HepG2 (cell line): ENCODE measurements around the gene FGFR3. TPM values are rescaled to one million over a fixed set of nuclear protein-coding genes. Genes with fewer than 3 reads are reported as not detected.

ENCODE experiments used
- ARNTL ChIP-seq: sonication (generic); formaldehyde crosslinking; IDR thresholded peaks from 2 replicates; pipeline ENCODE4 v1.4.0; 2020; ENCODE audit warnings: mild to moderate bottlenecking, missing genetic modification reagents
- ELF1 ChIP-seq: sonication (generic); formaldehyde crosslinking; IDR thresholded peaks from 2 replicates; pipeline ENCODE4 v1.4.0; 2020; ENCODE audit warnings: missing genetic modification reagents
- ETV6 ChIP-seq: sonication (generic); formaldehyde crosslinking; conservative IDR thresholded peaks from 2 replicates; pipeline ENCODE4 v1.4.0; 2020; ENCODE audit warnings: missing genetic modification reagents
- GPN1 ChIP-seq: sonication (generic); formaldehyde crosslinking; IDR thresholded peaks from 2 replicates; pipeline ENCODE4 v1.5.1; 2020; ENCODE audit warnings: missing genetic modification reagents, borderline replicate concordance
- KDM4B ChIP-seq: sonication (generic); formaldehyde crosslinking; IDR thresholded peaks from 2 replicates; pipeline ENCODE4 v1.4.0; 2020; ENCODE audit warnings: missing genetic modification reagents
- MIER2 ChIP-seq: IDR thresholded peaks from 2 replicates; pipeline ENCODE4 v1.6.1; 2016; ENCODE audit warnings: missing biosample characterization, missing genetic modification reagents
- MXI1 ChIP-seq: IDR thresholded peaks from 3 replicates; pipeline ENCODE4 v1.6.1; 2012; ENCODE audit warnings: low read depth, low read length, inconsistent platforms, borderline replicate concordance
- MYC ChIP-seq: sonication (generic); formaldehyde crosslinking; IDR thresholded peaks from 2 replicates; pipeline ENCODE4 v1.9.0; 2021; ENCODE audit warnings: missing genetic modification reagents, borderline replicate concordance
- NFYB ChIP-seq: sonication (generic); formaldehyde crosslinking; IDR thresholded peaks from 2 replicates; pipeline ENCODE4 v1.4.0; 2020; ENCODE audit warnings: missing genetic modification reagents
- PHF20 ChIP-seq: sonication (generic); formaldehyde crosslinking; IDR thresholded peaks from 2 replicates; pipeline ENCODE4 v1.5.0; 2020; ENCODE audit warnings: mild to moderate bottlenecking, missing genetic modification reagents
- SRF ChIP-seq: IDR thresholded peaks from 2 replicates; pipeline ENCODE4 v1.6.1; 2011; ENCODE audit warnings: mild to moderate bottlenecking, low read depth, low read length, moderate library complexity
- SSRP1 ChIP-seq: IDR thresholded peaks from 2 replicates; pipeline ENCODE4 v1.6.1; 2016; ENCODE audit warnings: control low read depth
- THYN1 ChIP-seq: sonication (generic); formaldehyde crosslinking; IDR thresholded peaks from 2 replicates; pipeline ENCODE4 v1.8.1; 2023; ENCODE audit warnings: low read depth, mild to moderate bottlenecking, moderate library complexity, missing genetic modification reagents, borderline replicate concordance
- TMF1 ChIP-seq: sonication (generic); formaldehyde crosslinking; IDR thresholded peaks from 2 replicates; pipeline ENCODE4 v1.8.1; 2022; ENCODE audit warnings: low read depth, missing genetic modification reagents
- ZBTB38 ChIP-seq: sonication (generic); formaldehyde crosslinking; IDR thresholded peaks from 2 replicates; pipeline ENCODE4 v1.5.1; 2020; ENCODE audit warnings: mild to moderate bottlenecking, missing genetic modification reagents
- ZBTB49 ChIP-seq: sonication (generic); formaldehyde crosslinking; IDR thresholded peaks from 2 replicates; pipeline ENCODE4 v1.4.0; 2020; ENCODE audit warnings: missing genetic modification reagents, borderline replicate concordance
- ZBTB7A ChIP-seq: sonication (generic); formaldehyde crosslinking; IDR thresholded peaks from 2 replicates; pipeline ENCODE4 v1.8.0; 2022; ENCODE audit warnings: mild to moderate bottlenecking, missing genetic modification reagents
- ZFP90 ChIP-seq: sonication (generic); formaldehyde crosslinking; IDR thresholded peaks from 2 replicates; pipeline ENCODE4 v1.8.0; 2022; ENCODE audit warnings: missing genetic modification reagents, mild to moderate bottlenecking, inconsistent platforms, borderline replicate concordance
- ZKSCAN5 ChIP-seq: sonication (generic); formaldehyde crosslinking; IDR thresholded peaks from 2 replicates; pipeline ENCODE4 v1.5.1; 2020; ENCODE audit warnings: mild to moderate bottlenecking, missing genetic modification reagents
- ZNF264 ChIP-seq: sonication (generic); formaldehyde crosslinking; IDR thresholded peaks from 2 replicates; pipeline ENCODE4 v1.4.0; 2020; ENCODE audit warnings: missing genetic modification reagents
- ZNF296 ChIP-seq: sonication (generic); formaldehyde crosslinking; conservative IDR thresholded peaks from 2 replicates; pipeline ENCODE4 v1.5.0; 2020; ENCODE audit warnings: mild to moderate bottlenecking, missing genetic modification reagents
- ZNF3 ChIP-seq: IDR thresholded peaks from 2 replicates; pipeline ENCODE4 v1.7.0; 2017; ENCODE audit warnings: inconsistent platforms
- ZNF547 ChIP-seq: sonication (generic); formaldehyde crosslinking; IDR thresholded peaks from 2 replicates; pipeline ENCODE4 v1.5.1; 2020; ENCODE audit warnings: mild to moderate bottlenecking, missing genetic modification reagents
- ZNF747 ChIP-seq: sonication (generic); formaldehyde crosslinking; IDR thresholded peaks from 2 replicates; pipeline ENCODE4 v1.8.1; 2023; ENCODE audit warnings: missing genetic modification reagents, mild to moderate bottlenecking, borderline replicate concordance
- ZSCAN29 ChIP-seq: sonication (generic); formaldehyde crosslinking; conservative IDR thresholded peaks from 2 replicates; pipeline ENCODE4 v1.4.0; 2020; ENCODE audit warnings: mild to moderate bottlenecking, missing genetic modification reagents
- polyA plus RNA-seq, 8 experiments: library from polyadenylated mRNA; depleted of rRNA in 3 of 8; stranded (reverse) in 7 of 8; unstranded in 1 of 8; fragments of >200 nt; fragmentation: Illumina TruSeq in 4 of 8; extraction: Trizol in 4 of 8; gene quantifications; 2 replicates each; pipeline versions ENCODE4 v1.2.1 to v1.2.3, GENCODE V29; 2011 to 2016; ENCODE audit warnings: low read depth in 4 of 8, missing spikeins in 1 of 8, mixed read lengths in 1 of 8; ENCODE audit not compliant: insufficient read depth in 1 of 8
- total RNA-seq, 5 experiments: library from RNA; depleted of rRNA; stranded (reverse); fragments of >200 nt; fragmentation: Illumina TruSeq; extraction: Trizol; gene quantifications; 2 replicates each; pipeline ENCODE4 v1.2.3, GENCODE V29; 2016; ENCODE audit warnings: low read depth in 1 of 5
- TF ChIP-seq, protein P1 (sequence below): IDR thresholded peaks from 2 replicates; pipeline ENCODE4 v1.6.1; 2016; ENCODE audit warnings: mild to moderate bottlenecking

FGFR3 gene
- total and polyA plus RNA-seq, 2 of the 13 experiments (the other 11 are each of a cell fraction or from before 2014, with no cell fraction given): 103 to 109 TPM

- TF ChIP-seq, protein P1, sequence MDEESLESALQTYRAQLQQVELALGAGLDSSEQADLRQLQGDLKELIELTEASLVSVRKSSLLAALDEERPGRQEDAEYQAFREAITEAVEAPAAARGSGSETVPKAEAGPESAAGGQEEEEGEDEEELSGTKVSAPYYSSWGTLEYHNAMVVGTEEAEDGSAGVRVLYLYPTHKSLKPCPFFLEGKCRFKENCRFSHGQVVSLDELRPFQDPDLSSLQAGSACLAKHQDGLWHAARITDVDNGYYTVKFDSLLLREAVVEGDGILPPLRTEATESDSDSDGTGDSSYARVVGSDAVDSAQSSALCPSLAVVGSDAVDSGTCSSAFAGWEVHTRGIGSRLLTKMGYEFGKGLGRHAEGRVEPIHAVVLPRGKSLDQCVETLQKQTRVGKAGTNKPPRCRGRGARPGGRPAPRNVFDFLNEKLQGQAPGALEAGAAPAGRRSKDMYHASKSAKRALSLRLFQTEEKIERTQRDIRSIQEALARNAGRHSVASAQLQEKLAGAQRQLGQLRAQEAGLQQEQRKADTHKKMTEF: peak; percentile 46; the same call in 1 of the 2 replicates
- peak; percentile 99 for TF ChIP-seq ZNF296
- no peak for TF ChIP-seq SSRP1 (CRISPR knock-in tag)
- TF ChIP-seq PHF20 (CRISPR knock-in tag): peak; percentile 43; the same call in 1 of the 2 replicates
- peak; percentile 74 for TF ChIP-seq ZBTB7A (CRISPR knock-in tag)
- TF ChIP-seq SRF: no peak
- TF ChIP-seq ELF1 (CRISPR knock-in tag): peak; percentile 49; the same call in 1 of the 2 replicates
- no peak for TF ChIP-seq ETV6 (CRISPR knock-in tag)
- peak; percentile 67 for TF ChIP-seq MYC (CRISPR knock-in tag)
- TF ChIP-seq NFYB (CRISPR knock-in tag): no peak
- 0 out of 2 replicates have a peak, but pooled peaks have one; percentile 48 for TF ChIP-seq ZNF264 (CRISPR knock-in tag)
- TF ChIP-seq ZKSCAN5 (CRISPR knock-in tag): no peak
- TF ChIP-seq KDM4B (CRISPR knock-in tag): 0 out of 2 replicates have a peak, but pooled peaks have one; percentile 16
- TF ChIP-seq TMF1 (CRISPR knock-in tag): no peak
- TF ChIP-seq THYN1: no peak
- TF ChIP-seq ZNF747 (CRISPR knock-in tag): 0 out of 2 replicates have a peak, but pooled peaks have one; percentile 71
- 0 out of 2 replicates have a peak, but pooled peaks have one; percentile 74 for TF ChIP-seq ZNF547 (CRISPR knock-in tag)
- peak; percentile 10; the same call in 1 of the 2 replicates for TF ChIP-seq ZBTB38 (CRISPR knock-in tag)
- TF ChIP-seq MXI1: no peak
- peak; percentile 27; the same call in 1 of the 2 replicates for TF ChIP-seq MIER2
- no peak for TF ChIP-seq ZBTB49 (CRISPR knock-in tag)
- TF ChIP-seq ARNTL (CRISPR knock-in tag): peak; percentile 69; the same call in 1 of the 2 replicates
- TF ChIP-seq ZSCAN29: no peak
- TF ChIP-seq ZNF3 (CRISPR knock-in tag): no peak
- no peak for TF ChIP-seq ZFP90 (CRISPR knock-in tag)
- no peak for TF ChIP-seq GPN1 (CRISPR knock-in tag)
These were observed 15.1 kb upstream of the FGFR3 start (continued) for GRCh38 chr4:1777822-1778641.
